HG03575 (cell line): ENCODE measurements around the gene MCTP1.
"Not testable (repeated sequence)": the region's sequence is repeated elsewhere in the genome, so short reads cannot be mapped to it uniquely, and the experiment has no call there.

ENCODE experiments used
- ATAC-seq: cut with Tn5 transposase; IDR thresholded peaks from one replicate; pipeline ENCODE4 v1.9.1; 2021; ENCODE audit not compliant: unreplicated experiment, insufficient number of reproducible peaks, low FRiP score; ENCODE audit errors: extremely low read depth

MCTP1 gene

GRCh38 chr5:95018511-95018910, 266.4 kb downstream of the MCTP1 start:
- ATAC-seq: no peak

DNA sequence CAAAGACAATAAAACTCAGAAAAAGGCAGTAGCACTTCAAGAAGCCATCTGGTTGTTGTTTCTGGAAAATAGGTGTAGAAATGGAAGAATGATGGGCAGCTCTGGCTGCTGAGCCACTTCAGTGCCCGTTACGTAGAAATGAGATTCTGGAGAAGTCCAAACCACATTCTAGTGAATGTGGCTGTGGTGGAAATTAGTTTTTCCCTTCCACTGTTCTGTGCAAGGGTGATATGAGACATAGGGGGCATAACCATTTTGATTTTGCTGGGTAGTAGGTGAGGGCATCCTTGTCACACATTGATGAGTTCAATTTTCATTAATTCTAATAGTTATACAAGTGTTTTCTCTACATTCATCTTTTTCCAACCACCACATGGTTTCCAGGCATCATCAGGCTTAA, 275.1 kb downstream of the MCTP1 start:
- ATAC-seq: no peak

DNA sequence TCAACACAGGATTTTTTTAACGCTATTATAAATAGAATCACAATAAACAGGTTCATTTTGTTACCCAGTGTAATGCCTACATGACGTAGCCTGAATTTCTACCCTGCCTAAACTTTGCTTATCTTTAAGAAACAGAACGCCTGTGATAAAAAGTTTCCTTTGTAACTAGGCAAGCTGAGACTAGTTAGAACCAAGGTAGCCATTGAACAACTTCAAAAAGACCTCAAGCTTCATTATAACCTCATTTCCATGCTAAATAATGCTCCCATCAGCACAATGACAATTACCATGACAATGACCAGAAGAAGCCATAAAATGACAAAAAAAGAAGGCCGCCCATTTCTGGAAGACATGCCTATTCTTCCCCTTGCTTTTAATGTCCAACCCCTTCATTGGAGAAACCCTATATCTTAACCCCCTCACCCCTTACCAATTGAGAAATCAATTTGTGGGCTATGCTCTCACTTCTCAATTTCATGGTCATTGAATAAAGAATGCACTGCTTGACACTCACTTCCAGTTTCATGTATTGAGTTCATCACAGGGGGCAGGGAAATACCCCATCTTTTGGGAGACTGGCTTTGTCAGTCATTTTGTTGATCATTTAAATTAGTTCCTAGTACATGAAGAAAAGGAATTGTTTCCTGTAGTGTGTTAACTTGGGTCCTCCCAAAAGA, 276.8 kb downstream of the MCTP1 start:
- no peak for ATAC-seq

GRCh38 chr5:95005811-95006210, 279.1 kb downstream of the MCTP1 start:
- ATAC-seq: no peak

DNA sequence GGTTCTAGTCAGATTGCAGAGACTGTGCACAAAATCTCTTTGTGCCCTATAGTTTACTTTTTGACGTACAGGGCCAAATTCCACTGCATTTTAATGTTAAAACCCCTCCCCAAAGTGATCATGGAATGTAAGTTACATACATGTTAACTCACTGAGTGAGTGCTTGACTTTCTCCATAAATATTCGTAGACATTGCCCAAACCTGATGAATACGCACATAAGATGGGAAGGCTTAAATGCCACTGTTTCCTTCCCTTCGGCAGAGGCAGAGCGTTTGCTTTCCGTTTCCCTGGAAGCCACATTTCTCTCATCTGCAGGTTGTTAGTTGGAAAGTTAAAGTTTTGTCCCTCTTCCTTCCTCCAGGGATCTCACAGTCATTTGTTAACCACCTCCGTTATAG, 286.2 kb downstream of the MCTP1 start:
- no peak for ATAC-seq

DNA sequence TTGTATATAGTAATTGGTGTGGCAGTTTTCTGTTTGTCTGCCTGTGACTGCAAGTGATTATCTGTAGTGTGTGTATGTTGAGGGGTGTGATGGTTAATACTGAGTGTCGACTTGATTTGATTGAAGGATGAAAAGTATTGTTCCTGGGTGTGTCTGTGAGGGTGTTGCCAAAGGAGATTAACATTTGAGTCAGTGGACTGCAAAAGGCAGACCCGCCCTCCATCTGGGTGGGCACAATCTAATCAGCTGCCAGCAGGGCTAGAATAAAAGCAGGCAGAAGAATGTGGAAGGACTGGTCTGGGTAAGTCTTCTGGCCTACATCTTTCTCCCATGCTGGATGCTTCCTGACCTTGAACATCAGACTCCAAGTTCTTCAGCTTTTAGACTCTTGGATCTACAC, 290.4 kb downstream of the MCTP1 start:
- ATAC-seq: not testable (repeated sequence)

DNA sequence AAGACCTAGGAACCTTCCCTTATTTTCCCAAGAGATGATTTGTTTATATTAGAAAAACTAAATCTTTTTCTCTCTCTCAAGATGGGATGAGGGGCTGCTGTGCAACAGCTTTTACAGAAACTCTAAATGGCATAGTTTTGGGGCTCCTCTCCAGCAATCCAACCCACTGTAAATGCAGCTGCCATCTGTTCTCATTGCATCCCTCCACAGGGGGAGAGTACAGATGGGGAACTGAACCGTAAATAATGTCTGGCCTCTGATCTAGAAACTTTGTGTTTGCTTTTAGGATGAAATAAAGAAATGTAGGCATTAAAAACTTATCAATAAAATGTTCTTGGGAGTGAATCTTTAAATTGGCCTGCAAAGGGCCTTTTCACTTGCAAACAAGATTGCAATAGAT, 291.4 kb downstream of the MCTP1 start:
- ATAC-seq: no peak

DNA sequence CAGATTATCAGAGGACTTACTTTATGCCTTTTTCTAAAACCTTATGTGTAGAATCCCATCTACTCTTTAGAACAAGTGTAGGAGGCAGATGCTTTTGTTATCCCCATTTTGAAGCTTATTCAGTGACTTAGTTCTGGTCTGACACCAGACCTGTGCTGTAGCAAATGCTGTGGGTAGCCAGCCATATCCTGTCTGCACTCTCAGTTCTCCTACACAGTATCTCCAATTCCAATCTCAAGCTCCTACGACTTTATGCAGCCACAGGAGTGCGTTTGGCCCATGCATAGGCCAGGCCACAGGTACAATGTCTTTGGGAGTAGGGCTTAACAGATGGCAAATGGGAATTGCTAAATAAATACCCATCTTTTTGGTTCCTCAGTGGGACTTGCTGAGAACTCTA, 292.6 kb downstream of the MCTP1 start:
- peak; percentile 61 for ATAC-seq

- no peak for ATAC-seq
Observed at GRCh38 chr5:94983861-94984535, 300.9 kb downstream of the MCTP1 start.

- ATAC-seq: no peak
Observed at GRCh38 chr5:94977437-94977836, 307.5 kb downstream of the MCTP1 start.

DNA sequence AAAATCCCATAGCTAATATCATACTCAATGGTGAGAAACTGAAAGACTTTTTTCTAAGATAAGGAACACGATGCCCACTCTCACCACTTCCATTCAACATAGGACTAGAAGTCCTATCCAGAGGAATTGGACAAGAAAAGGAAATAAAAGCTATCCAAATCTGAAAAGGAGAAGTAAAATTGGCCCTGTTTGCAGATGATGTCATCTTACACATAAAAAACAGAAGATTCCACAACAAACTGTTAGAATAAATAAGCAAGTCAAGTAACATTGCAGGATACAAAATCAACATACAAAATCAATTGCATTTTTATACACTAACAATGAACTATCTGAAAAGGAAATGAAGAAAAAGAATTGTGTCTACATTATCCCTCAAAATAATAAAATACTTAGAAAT, 308.0 kb downstream of the MCTP1 start:
- ATAC-seq: no peak

- ATAC-seq: no peak
Observed at GRCh38 chr5:94972268-94972667, 312.6 kb downstream of the MCTP1 start.

DNA sequence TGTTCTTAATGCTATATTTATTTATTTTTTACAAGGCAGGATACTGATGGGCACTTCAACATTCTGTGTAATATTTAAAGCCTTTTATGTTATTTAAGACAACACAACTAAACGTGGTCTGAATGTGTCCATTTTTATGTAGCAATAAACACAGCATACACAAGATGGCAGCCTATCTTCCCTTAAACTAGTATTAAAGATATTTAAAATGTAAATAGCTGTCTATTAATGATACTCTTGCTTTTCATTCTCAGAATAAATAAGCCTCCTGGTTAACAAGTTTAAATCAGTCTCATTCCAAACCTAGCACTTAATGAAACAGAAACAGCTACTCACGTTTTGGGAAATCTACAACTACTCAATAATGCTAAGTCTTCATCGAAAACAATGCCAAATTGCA, 315.7 kb downstream of the MCTP1 start:
- no peak for ATAC-seq

GRCh38 chr5:94968507-94969095, 316.3 kb downstream of the MCTP1 start:
- ATAC-seq: no peak

DNA sequence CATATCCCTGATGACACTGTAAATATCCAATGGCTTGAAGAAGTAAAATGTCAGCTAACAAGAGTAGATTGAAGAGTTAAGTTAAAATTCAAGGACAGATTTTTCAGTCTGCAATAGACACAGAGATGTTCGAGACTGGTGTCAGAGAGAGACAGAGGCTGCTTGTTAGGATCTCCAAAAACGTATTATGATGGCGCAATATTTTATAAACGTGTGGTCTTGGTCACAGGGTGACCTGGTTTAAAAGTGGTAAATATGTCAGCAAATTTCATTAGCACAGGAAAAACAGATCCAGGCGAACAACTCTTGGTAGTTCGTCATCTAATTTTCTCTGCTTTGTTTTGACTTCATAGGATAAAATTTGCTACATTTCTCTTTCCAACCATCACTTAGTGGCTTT, 317.4 kb downstream of the MCTP1 start:
- ATAC-seq: no peak

GRCh38 chr5:94959279-94959678, 325.6 kb downstream of the MCTP1 start:
- not testable (repeated sequence) for ATAC-seq

DNA sequence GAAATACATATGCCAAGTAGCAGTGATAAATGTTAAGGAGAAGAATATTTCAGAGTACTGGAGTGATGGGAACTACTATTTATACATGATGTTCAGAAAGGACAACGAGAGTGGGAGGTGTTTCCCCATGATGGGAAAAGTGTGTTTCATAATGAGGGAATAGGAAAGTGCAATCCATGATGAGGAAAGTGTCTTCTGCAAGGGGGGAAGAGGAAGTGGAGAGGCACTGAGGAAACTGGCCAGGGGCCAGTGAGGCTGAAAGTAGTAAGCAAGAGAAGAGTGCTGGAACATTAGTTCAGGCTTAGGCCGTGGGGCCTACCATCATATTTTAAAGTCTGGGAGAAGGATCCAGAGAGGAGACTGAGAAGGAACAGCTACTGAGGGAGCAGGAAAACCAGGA, 339.2 kb downstream of the MCTP1 start:
- ATAC-seq: no peak

DNA sequence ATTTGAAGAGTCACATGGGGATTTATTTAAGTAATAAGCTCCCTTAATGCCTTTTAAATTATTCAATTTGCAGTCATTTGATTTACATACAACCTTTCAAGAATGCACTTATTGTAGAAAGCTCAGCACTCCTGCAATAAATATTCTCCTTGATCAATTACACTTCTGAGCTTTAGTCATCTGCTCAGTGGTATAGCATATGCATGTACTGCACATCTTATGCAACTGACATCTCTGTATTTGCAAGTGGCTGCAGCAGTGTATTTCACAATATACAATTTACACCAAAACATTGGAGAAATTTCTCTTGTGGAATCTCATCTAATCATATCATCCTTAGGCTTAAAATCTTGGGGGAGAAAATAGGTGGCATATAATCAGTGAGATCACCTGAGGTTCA, 340.7 kb downstream of the MCTP1 start:
- ATAC-seq: no peak

DNA sequence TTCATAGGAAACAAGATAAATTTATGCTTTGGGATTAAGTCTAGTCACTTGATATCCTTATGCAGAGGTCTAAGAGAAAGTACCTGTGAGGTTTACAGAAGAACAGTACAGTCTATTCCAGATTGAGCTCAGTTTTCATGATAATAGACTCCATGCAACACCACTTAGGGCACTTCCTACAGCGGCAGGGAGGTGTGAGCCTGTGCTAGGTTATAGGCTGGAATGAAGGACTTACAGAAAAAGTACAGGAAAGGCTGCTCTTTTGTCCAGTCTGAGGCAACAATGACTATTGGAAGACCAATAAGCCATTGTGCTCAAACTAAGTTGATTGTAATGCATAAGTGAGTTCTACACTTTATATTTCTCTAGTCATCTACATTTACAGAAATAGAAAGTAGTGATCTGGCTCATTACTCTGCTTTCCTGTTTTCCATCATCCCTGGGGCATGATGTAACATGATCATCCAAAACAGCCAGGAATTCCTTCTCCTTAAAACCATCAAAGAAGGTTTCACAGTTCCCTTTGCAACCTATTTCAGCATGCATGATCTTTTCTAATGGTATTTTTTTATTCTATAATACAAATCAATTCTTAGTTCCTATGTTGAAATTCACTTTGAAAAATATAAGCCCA, 343.7 kb downstream of the MCTP1 start:
- ATAC-seq: no peak

GRCh38 chr5:94932259-94932658, 352.6 kb downstream of the MCTP1 start:
- ATAC-seq: no peak
